ENCODE results near the gene SCN4A. TPM values are rescaled to one million over a fixed set of nuclear protein-coding genes. Genes with fewer than 3 reads are reported as not detected.

Gene SCN4A
- total RNA-seq, 1 experiment from 2014 or later: 0.37 TPM

- no peak for DNase-seq (ENCODE audit: low read depth)
- in situ Hi-C loops (cut with HindIII; ENCODE audit: low pct_unique_long_range_greater_than_20kb, low sequenced_read_pairs): no loop called here
Measured at GRCh38 chr17:63945784-63946439, 26.8 kb downstream of the SCN4A start.

- in situ Hi-C loops (cut with HindIII; ENCODE audit: low pct_unique_long_range_greater_than_20kb, low sequenced_read_pairs): no loop called here
Measured at GRCh38 chr17:63944736-63945499, 27.8 kb downstream of the SCN4A start.

GRCh38 chr17:63943745-63944144, 29.0 kb downstream of the SCN4A start:
- in situ Hi-C loops (cut with HindIII; ENCODE audit: low pct_unique_long_range_greater_than_20kb, low sequenced_read_pairs): no loop called here
- DNase-seq (ENCODE audit: low read depth): no peak

More at GRCh38 chr17:63944736-63945499, 27.8 kb downstream of the SCN4A start:
- DNase-seq (ENCODE audit: low read depth): no peak

GRCh38 chr17:63942309-63942985, 30.3 kb downstream of the SCN4A start:
- DNase-seq (ENCODE audit: low read depth): no peak
- in situ Hi-C loops (cut with HindIII; ENCODE audit: low pct_unique_long_range_greater_than_20kb, low sequenced_read_pairs): no loop called here

- in situ Hi-C loops (cut with HindIII; ENCODE audit: low pct_unique_long_range_greater_than_20kb, low sequenced_read_pairs): no loop called here
- no peak for DNase-seq (ENCODE audit: low read depth)
Measured at GRCh38 chr17:63941751-63942150, 31.0 kb downstream of the SCN4A start.

- in situ Hi-C loops (cut with HindIII; ENCODE audit: low pct_unique_long_range_greater_than_20kb, low sequenced_read_pairs): no loop called here
- no peak for DNase-seq (ENCODE audit: low read depth)
Measured at GRCh38 chr17:63941162-63941561, 31.6 kb downstream of the SCN4A start.

GRCh38 chr17:63940584-63940983, 32.1 kb downstream of the SCN4A start:
- no peak for DNase-seq (ENCODE audit: low read depth)
- in situ Hi-C loops (cut with HindIII; ENCODE audit: low pct_unique_long_range_greater_than_20kb, low sequenced_read_pairs): no loop called here

GRCh38 chr17:63939884-63940283, 32.8 kb downstream of the SCN4A start:
- no peak for DNase-seq (ENCODE audit: low read depth)
- in situ Hi-C loops (cut with HindIII; ENCODE audit: low pct_unique_long_range_greater_than_20kb, low sequenced_read_pairs): no loop called here

- in situ Hi-C loops (cut with HindIII; ENCODE audit: low pct_unique_long_range_greater_than_20kb, low sequenced_read_pairs): no loop called here
- no peak for DNase-seq (ENCODE audit: low read depth)
Measured at GRCh38 chr17:63939401-63939800, 33.3 kb downstream of the SCN4A start.

GRCh38 chr17:63937920-63938319, 34.8 kb downstream of the SCN4A start:
- in situ Hi-C loops (cut with HindIII; ENCODE audit: low pct_unique_long_range_greater_than_20kb, low sequenced_read_pairs): no loop called here
- no peak for DNase-seq (ENCODE audit: low read depth)

GRCh38 chr17:63937319-63937718, 35.4 kb downstream of the SCN4A start:
- DNase-seq (ENCODE audit: low read depth): no peak
- in situ Hi-C loops (cut with HindIII; ENCODE audit: low pct_unique_long_range_greater_than_20kb, low sequenced_read_pairs): no loop called here

- in situ Hi-C loops (cut with HindIII; ENCODE audit: low pct_unique_long_range_greater_than_20kb, low sequenced_read_pairs): no loop called here
- no peak for DNase-seq (ENCODE audit: low read depth)
Measured at GRCh38 chr17:63934183-63935112, 38.3 kb downstream of the SCN4A start.

- DNase-seq (ENCODE audit: low read depth): no peak
- in situ Hi-C loops (cut with HindIII; ENCODE audit: low pct_unique_long_range_greater_than_20kb, low sequenced_read_pairs): no loop called here
Measured at GRCh38 chr17:63933598-63933997, 39.1 kb downstream of the SCN4A start.

GRCh38 chr17:63932721-63933120, 40.0 kb downstream of the SCN4A start:
- DNase-seq (ENCODE audit: low read depth): no peak
- in situ Hi-C loops (cut with HindIII; ENCODE audit: low pct_unique_long_range_greater_than_20kb, low sequenced_read_pairs): no loop called here

- no peak for DNase-seq (ENCODE audit: low read depth)
- in situ Hi-C loops (cut with HindIII; ENCODE audit: low pct_unique_long_range_greater_than_20kb, low sequenced_read_pairs): no loop called here
Measured at GRCh38 chr17:63931981-63932561, 40.6 kb downstream of the SCN4A start, which contains the start of gene CD79B. CD79B (minus strand) TSS chr17:63932331; CDS start chr17:63932261, 70 bp downstream.

- DNase-seq (ENCODE audit: low read depth): no peak
- in situ Hi-C loops (cut with HindIII; ENCODE audit: low pct_unique_long_range_greater_than_20kb, low sequenced_read_pairs): no loop called here
Measured at GRCh38 chr17:63930951-63931575, 41.7 kb downstream of the SCN4A start.

All from Caki2 (cell line).